ENCODE data around the gene NLRP13. TPM values are rescaled to one million over a fixed set of nuclear protein-coding genes. Genes with fewer than 3 reads are reported as not detected.

Gene NLRP13
- total and polyA plus RNA-seq, 2 of the 8 experiments (the other 6 are each of a cell fraction or from before 2014, with no cell fraction given), result not detected

GRCh38 chr19:55866521-55866920 is 65.6 kb downstream of the NLRP13 start (continued):
- TF ChIP-seq, protein P1, sequence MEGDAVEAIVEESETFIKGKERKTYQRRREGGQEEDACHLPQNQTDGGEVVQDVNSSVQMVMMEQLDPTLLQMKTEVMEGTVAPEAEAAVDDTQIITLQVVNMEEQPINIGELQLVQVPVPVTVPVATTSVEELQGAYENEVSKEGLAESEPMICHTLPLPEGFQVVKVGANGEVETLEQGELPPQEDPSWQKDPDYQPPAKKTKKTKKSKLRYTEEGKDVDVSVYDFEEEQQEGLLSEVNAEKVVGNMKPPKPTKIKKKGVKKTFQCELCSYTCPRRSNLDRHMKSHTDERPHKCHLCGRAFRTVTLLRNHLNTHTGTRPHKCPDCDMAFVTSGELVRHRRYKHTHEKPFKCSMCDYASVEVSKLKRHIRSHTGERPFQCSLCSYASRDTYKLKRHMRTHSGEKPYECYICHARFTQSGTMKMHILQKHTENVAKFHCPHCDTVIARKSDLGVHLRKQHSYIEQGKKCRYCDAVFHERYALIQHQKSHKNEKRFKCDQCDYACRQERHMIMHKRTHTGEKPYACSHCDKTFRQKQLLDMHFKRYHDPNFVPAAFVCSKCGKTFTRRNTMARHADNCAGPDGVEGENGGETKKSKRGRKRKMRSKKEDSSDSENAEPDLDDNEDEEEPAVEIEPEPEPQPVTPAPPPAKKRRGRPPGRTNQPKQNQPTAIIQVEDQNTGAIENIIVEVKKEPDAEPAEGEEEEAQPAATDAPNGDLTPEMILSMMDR (IDR thresholded peaks at IDR 0.05; ENCODE audit: control extremely low read depth in 1 of 3, insufficient read depth in 1 of 3, low read depth in 1 of 3, low read length in 3 of 3), result no peak
- TF ChIP-seq RFX5 (IDR thresholded peaks at IDR 0.05; ENCODE audit: borderline replicate concordance, low read depth, low read length), result no peak
- no peak for TF ChIP-seq BCL11A (IDR thresholded peaks at IDR 0.05; ENCODE audit: low read depth in 2 of 2, low read length in 2 of 2)
- no peak for TF ChIP-seq NRF1 (IDR thresholded peaks at IDR 0.05; ENCODE audit: low read depth, low read length)

Measured in H1 (cell line).